Measurements from ENCODE around the gene REM2.
"Not testable (repeated sequence)": the region's sequence is repeated elsewhere in the genome, so short reads cannot be mapped to it uniquely, and the experiment has no call there.

DNA sequence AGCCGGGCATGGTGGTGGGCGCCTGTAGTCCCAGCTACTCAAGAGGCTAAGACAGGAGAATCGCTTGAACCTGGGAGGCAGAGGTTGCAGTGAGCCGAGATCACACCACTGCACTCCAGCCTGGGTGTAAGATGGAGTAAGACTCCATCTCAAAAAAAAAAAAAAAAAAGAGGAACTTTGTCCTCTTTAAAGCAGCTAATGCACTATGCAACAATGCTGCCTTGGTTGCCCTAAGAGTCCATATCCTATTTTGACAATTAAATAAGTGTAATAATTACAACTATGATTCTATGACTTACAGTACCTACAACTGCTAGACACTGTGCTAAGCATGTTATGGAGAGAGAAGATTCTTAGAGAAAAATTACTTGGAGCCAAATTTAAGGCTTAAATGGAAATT is 31.8 kb downstream of the REM2 start:
- TF ChIP-seq, protein P1, sequence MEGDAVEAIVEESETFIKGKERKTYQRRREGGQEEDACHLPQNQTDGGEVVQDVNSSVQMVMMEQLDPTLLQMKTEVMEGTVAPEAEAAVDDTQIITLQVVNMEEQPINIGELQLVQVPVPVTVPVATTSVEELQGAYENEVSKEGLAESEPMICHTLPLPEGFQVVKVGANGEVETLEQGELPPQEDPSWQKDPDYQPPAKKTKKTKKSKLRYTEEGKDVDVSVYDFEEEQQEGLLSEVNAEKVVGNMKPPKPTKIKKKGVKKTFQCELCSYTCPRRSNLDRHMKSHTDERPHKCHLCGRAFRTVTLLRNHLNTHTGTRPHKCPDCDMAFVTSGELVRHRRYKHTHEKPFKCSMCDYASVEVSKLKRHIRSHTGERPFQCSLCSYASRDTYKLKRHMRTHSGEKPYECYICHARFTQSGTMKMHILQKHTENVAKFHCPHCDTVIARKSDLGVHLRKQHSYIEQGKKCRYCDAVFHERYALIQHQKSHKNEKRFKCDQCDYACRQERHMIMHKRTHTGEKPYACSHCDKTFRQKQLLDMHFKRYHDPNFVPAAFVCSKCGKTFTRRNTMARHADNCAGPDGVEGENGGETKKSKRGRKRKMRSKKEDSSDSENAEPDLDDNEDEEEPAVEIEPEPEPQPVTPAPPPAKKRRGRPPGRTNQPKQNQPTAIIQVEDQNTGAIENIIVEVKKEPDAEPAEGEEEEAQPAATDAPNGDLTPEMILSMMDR (IDR thresholded peaks at IDR 0.05; ENCODE audit: low read depth, low read length, missing input control) = not testable (repeated sequence)
- not testable (repeated sequence) for TF ChIP-seq HNF4A (conservative IDR thresholded peaks at IDR 0.05); EGR1 (IDR thresholded peaks at IDR 0.05; ENCODE audit: low read depth in 2 of 2); HNF4G (IDR thresholded peaks at IDR 0.05); YY1 (IDR thresholded peaks at IDR 0.05); RXRA (IDR thresholded peaks at IDR 0.05); SP1 (IDR thresholded peaks at IDR 0.05); GABPA (IDR thresholded peaks at IDR 0.05 in 1 of 2, conservative IDR thresholded peaks at IDR 0.05 in 1 of 2); FOXA1 (IDR thresholded peaks at IDR 0.05); RAD21 (IDR thresholded peaks at IDR 0.05)
- TF ChIP-seq, protein P2, sequence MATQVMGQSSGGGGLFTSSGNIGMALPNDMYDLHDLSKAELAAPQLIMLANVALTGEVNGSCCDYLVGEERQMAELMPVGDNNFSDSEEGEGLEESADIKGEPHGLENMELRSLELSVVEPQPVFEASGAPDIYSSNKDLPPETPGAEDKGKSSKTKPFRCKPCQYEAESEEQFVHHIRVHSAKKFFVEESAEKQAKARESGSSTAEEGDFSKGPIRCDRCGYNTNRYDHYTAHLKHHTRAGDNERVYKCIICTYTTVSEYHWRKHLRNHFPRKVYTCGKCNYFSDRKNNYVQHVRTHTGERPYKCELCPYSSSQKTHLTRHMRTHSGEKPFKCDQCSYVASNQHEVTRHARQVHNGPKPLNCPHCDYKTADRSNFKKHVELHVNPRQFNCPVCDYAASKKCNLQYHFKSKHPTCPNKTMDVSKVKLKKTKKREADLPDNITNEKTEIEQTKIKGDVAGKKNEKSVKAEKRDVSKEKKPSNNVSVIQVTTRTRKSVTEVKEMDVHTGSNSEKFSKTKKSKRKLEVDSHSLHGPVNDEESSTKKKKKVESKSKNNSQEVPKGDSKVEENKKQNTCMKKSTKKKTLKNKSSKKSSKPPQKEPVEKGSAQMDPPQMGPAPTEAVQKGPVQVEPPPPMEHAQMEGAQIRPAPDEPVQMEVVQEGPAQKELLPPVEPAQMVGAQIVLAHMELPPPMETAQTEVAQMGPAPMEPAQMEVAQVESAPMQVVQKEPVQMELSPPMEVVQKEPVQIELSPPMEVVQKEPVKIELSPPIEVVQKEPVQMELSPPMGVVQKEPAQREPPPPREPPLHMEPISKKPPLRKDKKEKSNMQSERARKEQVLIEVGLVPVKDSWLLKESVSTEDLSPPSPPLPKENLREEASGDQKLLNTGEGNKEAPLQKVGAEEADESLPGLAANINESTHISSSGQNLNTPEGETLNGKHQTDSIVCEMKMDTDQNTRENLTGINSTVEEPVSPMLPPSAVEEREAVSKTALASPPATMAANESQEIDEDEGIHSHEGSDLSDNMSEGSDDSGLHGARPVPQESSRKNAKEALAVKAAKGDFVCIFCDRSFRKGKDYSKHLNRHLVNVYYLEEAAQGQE (IDR thresholded peaks at IDR 0.05) = not testable (repeated sequence)
- TF ChIP-seq, protein P3, sequence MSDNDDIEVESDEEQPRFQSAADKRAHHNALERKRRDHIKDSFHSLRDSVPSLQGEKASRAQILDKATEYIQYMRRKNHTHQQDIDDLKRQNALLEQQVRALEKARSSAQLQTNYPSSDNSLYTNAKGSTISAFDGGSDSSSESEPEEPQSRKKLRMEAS (IDR thresholded peaks at IDR 0.05) = not testable (repeated sequence)
- TF ChIP-seq, protein P4, sequence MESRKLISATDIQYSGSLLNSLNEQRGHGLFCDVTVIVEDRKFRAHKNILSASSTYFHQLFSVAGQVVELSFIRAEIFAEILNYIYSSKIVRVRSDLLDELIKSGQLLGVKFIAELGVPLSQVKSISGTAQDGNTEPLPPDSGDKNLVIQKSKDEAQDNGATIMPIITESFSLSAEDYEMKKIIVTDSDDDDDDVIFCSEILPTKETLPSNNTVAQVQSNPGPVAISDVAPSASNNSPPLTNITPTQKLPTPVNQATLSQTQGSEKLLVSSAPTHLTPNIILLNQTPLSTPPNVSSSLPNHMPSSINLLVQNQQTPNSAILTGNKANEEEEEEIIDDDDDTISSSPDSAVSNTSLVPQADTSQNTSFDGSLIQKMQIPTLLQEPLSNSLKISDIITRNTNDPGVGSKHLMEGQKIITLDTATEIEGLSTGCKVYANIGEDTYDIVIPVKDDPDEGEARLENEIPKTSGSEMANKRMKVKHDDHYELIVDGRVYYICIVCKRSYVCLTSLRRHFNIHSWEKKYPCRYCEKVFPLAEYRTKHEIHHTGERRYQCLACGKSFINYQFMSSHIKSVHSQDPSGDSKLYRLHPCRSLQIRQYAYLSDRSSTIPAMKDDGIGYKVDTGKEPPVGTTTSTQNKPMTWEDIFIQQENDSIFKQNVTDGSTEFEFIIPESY (IDR thresholded peaks at IDR 0.05) = not testable (repeated sequence)
- TF ChIP-seq, protein P5, sequence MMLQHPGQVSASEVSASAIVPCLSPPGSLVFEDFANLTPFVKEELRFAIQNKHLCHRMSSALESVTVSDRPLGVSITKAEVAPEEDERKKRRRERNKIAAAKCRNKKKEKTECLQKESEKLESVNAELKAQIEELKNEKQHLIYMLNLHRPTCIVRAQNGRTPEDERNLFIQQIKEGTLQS (IDR thresholded peaks at IDR 0.05) = not testable (repeated sequence)

Data from liver (tissue), 3 donors.